NCI-H2029 (cell line): ENCODE results near the gene BCAR1.

Experiments
- DNase-seq: peaks from one replicate; lab custom pipeline; 2025; lab: John Stamatoyannopoulos, UW

The BCAR1 gene

GRCh38 chr16:75203667-75204409 lies 47.6 kb downstream of the BCAR1 start:
- DNase-seq, result no peak

- no peak for DNase-seq
Measured at GRCh38 chr16:75203096-75203495, 48.3 kb downstream of the BCAR1 start.

GRCh38 chr16:75202069-75202590 lies 49.3 kb downstream of the BCAR1 start:
- no peak for DNase-seq

- DNase-seq, result no peak
Measured at GRCh38 chr16:75198135-75198600, 53.3 kb downstream of the BCAR1 start.

- no peak for DNase-seq
Measured at GRCh38 chr16:75197522-75198134, 53.8 kb downstream of the BCAR1 start.

- DNase-seq, result no peak
Measured at GRCh38 chr16:75196836-75197235, 54.6 kb downstream of the BCAR1 start.

GRCh38 chr16:75195811-75196790 lies 55.3 kb downstream of the BCAR1 start:
- no peak for DNase-seq

- no peak for DNase-seq
Measured at GRCh38 chr16:75193730-75194444, 57.5 kb downstream of the BCAR1 start.

- no peak for DNase-seq
Measured at GRCh38 chr16:75193265-75193650, 58.2 kb downstream of the BCAR1 start.

GRCh38 chr16:75192606-75193264 lies 58.7 kb downstream of the BCAR1 start:
- no peak for DNase-seq

GRCh38 chr16:75189638-75190245 lies 61.7 kb downstream of the BCAR1 start:
- DNase-seq, result no peak

GRCh38 chr16:75188832-75189477 lies 62.5 kb downstream of the BCAR1 start:
- DNase-seq, result no peak

- DNase-seq, result no peak
Measured at GRCh38 chr16:75181630-75182029, 69.8 kb downstream of the BCAR1 start.

- no peak for DNase-seq
Measured at GRCh38 chr16:75179208-75179607, 72.2 kb downstream of the BCAR1 start.
